Kidney epithelial cell (primary cell): ENCODE data around the gene NMNAT1. TPM values are rescaled to one million over a fixed set of nuclear protein-coding genes. Genes with fewer than 3 reads are reported as not detected.
"Not testable (repeated sequence)": the region's sequence is repeated elsewhere in the genome, so short reads cannot be mapped to it uniquely, and the experiment has no call there.

Experiments
- DNase-seq: peaks from one replicate; pipeline ENCODE4 v3.0.0-alpha.2; 2010; ENCODE audit warnings: low read depth
- H3K27me3 ChIP-seq: 2 replicates; pipeline ENCODE4 v1.6.0; 2011; ENCODE audit warnings: low read length; ENCODE audit not compliant: control insufficient read depth, insufficient read depth
- H3K36me3 ChIP-seq: 2 replicates; pipeline ENCODE4 v1.5.1; 2011; ENCODE audit warnings: low read length; ENCODE audit not compliant: control insufficient read depth, insufficient read depth
- H3K4me3 ChIP-seq: 2 replicates; pipeline ENCODE4 v1.5.1; 2011; ENCODE audit warnings: low read depth, mild to moderate bottlenecking, control low read depth, low read length
- total RNA-seq: library from RNA; depleted of rRNA; stranded (reverse); fragments of >200 nt; gene quantifications from 2 replicates; pipeline ENCODE4 v1.2.3, GENCODE V29; 2015
- TF ChIP-seq, protein P1 (sequence below): IDR thresholded peaks from 2 replicates; pipeline ENCODE4 v1.5.1; 2011; ENCODE audit warnings: mild to moderate bottlenecking, moderate library complexity, low read length, control low read depth, inconsistent platforms; ENCODE audit not compliant: insufficient read depth, poor library complexity, severe bottlenecking

The NMNAT1 gene
- total RNA-seq, 1 donor from 2014 or later, result 8.9 TPM

GRCh38 chr1:10019561-10019960 lies 76.3 kb downstream of the NMNAT1 start:
- no peak for DNase-seq
- H3K4me3 ChIP-seq, result no peak overlapping the region
- no peaks in the 10 kb centered on the region for H3K27me3 ChIP-seq
- no peaks in the 10 kb centered on the region for H3K36me3 ChIP-seq
- TF ChIP-seq, protein P1, sequence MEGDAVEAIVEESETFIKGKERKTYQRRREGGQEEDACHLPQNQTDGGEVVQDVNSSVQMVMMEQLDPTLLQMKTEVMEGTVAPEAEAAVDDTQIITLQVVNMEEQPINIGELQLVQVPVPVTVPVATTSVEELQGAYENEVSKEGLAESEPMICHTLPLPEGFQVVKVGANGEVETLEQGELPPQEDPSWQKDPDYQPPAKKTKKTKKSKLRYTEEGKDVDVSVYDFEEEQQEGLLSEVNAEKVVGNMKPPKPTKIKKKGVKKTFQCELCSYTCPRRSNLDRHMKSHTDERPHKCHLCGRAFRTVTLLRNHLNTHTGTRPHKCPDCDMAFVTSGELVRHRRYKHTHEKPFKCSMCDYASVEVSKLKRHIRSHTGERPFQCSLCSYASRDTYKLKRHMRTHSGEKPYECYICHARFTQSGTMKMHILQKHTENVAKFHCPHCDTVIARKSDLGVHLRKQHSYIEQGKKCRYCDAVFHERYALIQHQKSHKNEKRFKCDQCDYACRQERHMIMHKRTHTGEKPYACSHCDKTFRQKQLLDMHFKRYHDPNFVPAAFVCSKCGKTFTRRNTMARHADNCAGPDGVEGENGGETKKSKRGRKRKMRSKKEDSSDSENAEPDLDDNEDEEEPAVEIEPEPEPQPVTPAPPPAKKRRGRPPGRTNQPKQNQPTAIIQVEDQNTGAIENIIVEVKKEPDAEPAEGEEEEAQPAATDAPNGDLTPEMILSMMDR, result no peak

DNA sequence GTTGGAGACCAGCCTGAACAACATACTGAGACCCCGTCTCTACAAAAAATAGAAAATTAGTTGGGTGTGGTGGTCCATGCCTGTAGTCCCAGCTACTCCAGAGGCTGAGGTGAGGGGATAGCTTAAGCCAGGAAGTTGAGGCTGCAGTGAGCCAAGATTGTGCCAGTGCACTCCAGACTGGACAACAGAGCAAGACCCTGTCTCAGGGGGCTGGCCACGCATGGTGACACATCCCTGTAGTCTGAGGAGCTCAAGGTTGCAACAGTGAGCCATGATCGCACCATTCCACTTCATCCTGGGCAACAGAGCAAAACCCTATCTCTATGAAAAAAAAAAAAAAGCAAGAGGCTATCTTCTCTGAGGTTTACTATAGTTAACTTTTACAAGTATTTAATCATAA lies 76.8 kb downstream of the NMNAT1 start:
- DNase-seq, result no peak
- Histone ChIP-seq H3K27me3 (no peaks in the 10 kb centered on the region), H3K4me3 (no peak overlapping the region), H3K36me3 (no peaks in the 10 kb centered on the region)
- TF ChIP-seq, protein P1, result no peak

- not testable (repeated sequence) for H3K27me3 ChIP-seq, DNase-seq, H3K4me3 ChIP-seq, H3K36me3 ChIP-seq
These were observed 77.4 kb downstream of the NMNAT1 start for GRCh38 chr1:10020678-10021077.

DNA sequence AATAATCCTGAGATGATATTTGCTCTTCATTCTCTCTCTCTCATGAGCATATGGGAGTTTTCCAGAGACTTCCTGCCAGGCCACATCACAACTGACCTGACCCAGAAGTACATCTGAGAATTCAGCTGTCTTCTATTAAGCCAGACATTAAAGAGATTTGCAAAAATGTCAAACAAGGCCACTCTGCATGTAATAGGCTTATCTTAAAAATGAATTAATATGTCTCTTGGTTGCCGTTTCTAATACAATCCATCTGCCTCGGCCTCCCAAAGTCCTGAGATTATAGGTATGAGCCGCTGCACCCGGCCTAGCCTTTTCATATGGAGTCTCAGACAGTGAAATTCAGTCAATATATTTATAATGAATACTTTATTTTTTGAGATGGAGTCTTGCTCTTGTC lies 78.7 kb downstream of the NMNAT1 start:
- not testable (repeated sequence) for H3K36me3 ChIP-seq, H3K4me3 ChIP-seq, DNase-seq, H3K27me3 ChIP-seq

GRCh38 chr1:10022656-10023055 lies 79.4 kb downstream of the NMNAT1 start:
- no peak for DNase-seq
- Histone ChIP-seq H3K4me3 (no peak overlapping the region), H3K36me3 (no peaks in the 10 kb centered on the region), H3K27me3 (no peaks in the 10 kb centered on the region)
- TF ChIP-seq, protein P1, result no peak

DNA sequence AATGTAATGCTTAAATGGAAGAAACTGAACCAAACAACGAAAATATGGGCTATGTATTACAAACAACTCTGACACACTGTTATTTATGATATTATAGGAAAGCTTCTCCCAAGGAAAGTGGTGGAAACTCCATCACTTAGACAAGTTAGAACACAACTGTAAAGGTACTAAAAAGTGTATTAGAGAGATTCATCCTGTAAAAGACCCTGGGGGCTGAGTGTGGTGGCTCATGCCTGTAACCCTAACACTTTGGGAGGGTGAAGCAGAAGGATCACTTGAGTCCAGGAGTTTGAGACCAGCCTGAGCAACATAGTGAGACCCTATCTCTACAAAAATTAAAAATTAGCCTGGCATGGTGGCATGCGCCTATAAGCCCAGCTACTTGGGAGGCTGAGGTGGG lies 82.1 kb downstream of the NMNAT1 start:
- H3K36me3 ChIP-seq, result no peaks in the 10 kb centered on the region
- TF ChIP-seq, protein P1, result no peak
- no peak for DNase-seq
- no peaks in the 10 kb centered on the region for H3K27me3 ChIP-seq
- no peak overlapping the region for H3K4me3 ChIP-seq

GRCh38 chr1:10027027-10027426 lies 83.8 kb downstream of the NMNAT1 start:
- TF ChIP-seq, protein P1, result no peak
- H3K36me3 ChIP-seq, result no peaks in the 10 kb centered on the region
- no peak for DNase-seq
- H3K27me3 ChIP-seq, result no peaks in the 10 kb centered on the region
- H3K4me3 ChIP-seq, result no peak overlapping the region

GRCh38 chr1:10028956-10029500 lies 85.8 kb downstream of the NMNAT1 start:
- not testable (repeated sequence) for H3K36me3 ChIP-seq, DNase-seq, H3K27me3 ChIP-seq, H3K4me3 ChIP-seq
